Mesodermal cell (in vitro differentiated cells): Measurements from ENCODE around the gene ARHGAP21.

Experiments used
- H3K27ac ChIP-seq: 2 replicates; pipeline ENCODE4 v1.7.0; 2013; ENCODE audit warnings: mild to moderate bottlenecking, low read depth, low read length, moderate library complexity; ENCODE audit not compliant: severe bottlenecking
- H3K36me3 ChIP-seq: 2 replicates; pipeline ENCODE4 v1.7.1; 2013; ENCODE audit warnings: mild to moderate bottlenecking, low read length, moderate library complexity; ENCODE audit not compliant: control insufficient read depth, insufficient read depth
- H3K4me1 ChIP-seq: one replicate; pipeline ENCODE4 v1.7.1; 2013; ENCODE audit warnings: mild to moderate bottlenecking, low read length; ENCODE audit not compliant: insufficient read depth, control insufficient read depth, poor library complexity, severe bottlenecking
- H3K4me3 ChIP-seq: 2 replicates; pipeline ENCODE4 v1.7.0; 2013; ENCODE audit warnings: low read length, control low read depth, mild to moderate bottlenecking; ENCODE audit not compliant: insufficient read depth, poor library complexity, severe bottlenecking; ENCODE audit errors: extremely low read depth
- H3K9me3 ChIP-seq: 2 replicates; pipeline ENCODE4 v1.7.1; 2013; ENCODE audit warnings: mild to moderate bottlenecking, low read length, moderate library complexity; ENCODE audit not compliant: control insufficient read depth
- WGBS, 2 experiments: methylation state at CpG; one replicate each; pipeline ENCODE4 v1.1.5; 2013; ENCODE audit warnings: missing lambda C conversion rate in 2 of 2; ENCODE audit not compliant: insufficient coverage in 2 of 2; 5-methylcytosine and 5-hydroxymethylcytosine counted together

The ARHGAP21 gene

DNA sequence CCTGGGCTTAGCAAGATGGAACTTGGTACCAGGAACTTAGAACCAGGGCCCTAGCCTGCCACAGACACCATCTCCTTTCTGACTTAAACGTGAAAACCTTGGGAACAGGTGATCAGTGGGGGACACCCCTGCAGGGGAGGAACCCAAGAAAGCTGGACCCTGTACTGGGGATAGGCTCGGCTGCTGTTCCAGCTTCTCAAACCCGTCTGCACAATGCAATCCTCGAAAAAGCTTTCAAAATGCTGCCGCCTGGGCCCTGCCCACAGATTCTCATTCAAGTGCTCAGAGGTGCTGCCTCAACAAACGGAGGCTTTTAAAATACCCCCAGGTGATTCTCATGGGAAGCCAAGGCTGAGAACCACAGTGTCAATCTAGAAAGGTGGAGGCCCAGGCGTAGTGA is 169.7 kb downstream of the ARHGAP21 start:
- Histone ChIP-seq H3K36me3 (no peaks in the 10 kb centered on the region), H3K27ac (no peak overlapping the region), H3K4me3 (no peak overlapping the region), H3K4me1 (peaks cover 10% of the 10 kb centered on the region), H3K9me3 (no peaks in the 10 kb centered on the region)
- 91 to 96% methylated on average over 6 to 7 of the region's 7 CpGs for WGBS, 2 experiments

DNA sequence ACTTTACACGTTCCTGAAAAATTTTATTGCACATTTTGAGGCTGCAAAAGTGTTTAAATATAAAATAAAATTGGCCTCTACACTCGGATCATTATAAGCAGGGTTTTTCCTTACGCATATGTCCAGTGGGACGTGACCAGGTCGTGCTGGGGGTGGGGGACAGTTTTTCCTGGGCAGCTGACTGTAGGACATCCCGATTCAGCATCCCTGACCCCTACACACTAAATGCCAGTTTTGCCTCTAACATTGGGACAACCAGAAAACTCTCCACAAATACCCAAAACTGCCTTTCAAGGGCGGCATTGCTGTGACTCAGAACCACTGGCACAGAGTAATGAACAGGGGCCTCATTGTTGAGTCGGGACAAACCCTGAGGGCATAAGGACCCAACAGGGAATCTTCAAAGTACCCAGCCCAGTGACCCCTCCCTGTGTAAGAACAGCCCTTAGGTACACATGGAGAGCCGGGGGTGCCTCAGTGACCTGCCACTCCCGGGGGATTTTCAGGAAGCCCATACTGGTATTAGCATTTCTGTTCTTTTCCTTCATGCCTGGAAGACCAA is 170.6 kb downstream of the ARHGAP21 start:
- Histone ChIP-seq H3K4me3 (no peak overlapping the region), H3K27ac (no peak overlapping the region), H3K4me1 (peaks cover 10% of the 10 kb centered on the region), H3K36me3 (no peaks in the 10 kb centered on the region), H3K9me3 (no peaks in the 10 kb centered on the region)
- 75 to 82% methylated on average over 8 to 9 of the region's 10 CpGs for WGBS, 2 experiments

DNA sequence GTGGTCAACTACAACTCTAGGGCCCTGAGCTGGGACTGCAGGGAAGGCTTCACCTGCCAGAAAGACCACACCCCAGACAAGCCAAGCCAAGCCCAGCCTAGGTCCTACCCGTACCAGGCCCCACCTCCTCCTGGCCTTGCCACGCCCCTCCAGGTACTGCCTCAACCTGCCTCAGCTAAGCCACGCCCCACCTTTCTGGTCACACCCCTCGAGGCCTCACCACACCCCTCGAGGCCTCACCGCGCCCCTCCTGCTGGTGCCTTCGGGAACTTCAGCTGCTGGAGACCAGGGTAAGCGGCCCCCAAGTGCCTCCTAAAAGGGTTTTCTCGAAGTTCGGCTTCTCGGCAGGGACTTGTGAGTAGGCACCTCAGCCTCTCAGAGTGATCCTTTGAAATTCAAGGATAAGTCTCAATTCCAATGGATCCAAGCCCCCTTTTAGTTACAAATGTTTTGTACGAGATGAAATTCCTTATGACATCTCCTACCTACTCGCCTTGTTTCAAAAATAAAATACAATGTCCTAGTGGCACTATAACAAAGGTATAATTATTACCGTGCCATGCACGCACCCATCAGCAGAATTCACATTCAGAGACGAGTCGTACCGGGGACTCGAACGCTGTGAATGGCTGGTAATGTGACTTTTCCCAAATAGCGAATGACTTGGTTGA is 171.2 kb downstream of the ARHGAP21 start:
- 73% methylated on average over 18 to 20 of the region's 22 CpGs for WGBS, 2 experiments
- no peak overlapping the region for H3K27ac ChIP-seq
- no peak overlapping the region for H3K4me3 ChIP-seq
- H3K9me3 ChIP-seq = no peaks in the 10 kb centered on the region
- H3K36me3 ChIP-seq = no peaks in the 10 kb centered on the region
- H3K4me1 ChIP-seq = peaks cover 10% of the 10 kb centered on the region

DNA sequence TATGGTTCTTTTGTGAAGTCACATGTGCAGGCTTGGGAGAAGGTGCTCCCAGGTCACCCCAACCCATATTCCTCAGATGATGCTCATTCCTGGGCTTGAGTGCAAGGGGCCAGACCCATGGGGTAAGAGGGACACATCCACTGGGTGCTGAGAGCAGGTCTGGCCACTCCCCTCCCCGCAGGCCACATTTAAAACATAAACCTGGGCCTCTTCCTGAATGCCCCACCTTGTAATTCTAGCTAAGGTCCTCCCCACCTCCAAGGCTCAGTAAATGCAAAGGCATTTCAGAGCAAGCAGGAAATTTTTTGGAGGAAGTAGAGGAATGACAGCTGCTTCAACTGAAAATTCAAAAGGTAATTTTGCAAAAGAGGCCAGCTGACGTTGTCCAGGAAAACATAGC is 172.5 kb downstream of the ARHGAP21 start:
- Histone ChIP-seq H3K36me3 (no peaks in the 10 kb centered on the region), H3K27ac (no peak overlapping the region), H3K4me1 (peaks cover under 1% of the 10 kb centered on the region), H3K4me3 (no peak overlapping the region), H3K9me3 (no peaks in the 10 kb centered on the region)
- 78 to 91% methylated on average over 1 of the region's 2 CpGs for WGBS, 2 experiments

DNA sequence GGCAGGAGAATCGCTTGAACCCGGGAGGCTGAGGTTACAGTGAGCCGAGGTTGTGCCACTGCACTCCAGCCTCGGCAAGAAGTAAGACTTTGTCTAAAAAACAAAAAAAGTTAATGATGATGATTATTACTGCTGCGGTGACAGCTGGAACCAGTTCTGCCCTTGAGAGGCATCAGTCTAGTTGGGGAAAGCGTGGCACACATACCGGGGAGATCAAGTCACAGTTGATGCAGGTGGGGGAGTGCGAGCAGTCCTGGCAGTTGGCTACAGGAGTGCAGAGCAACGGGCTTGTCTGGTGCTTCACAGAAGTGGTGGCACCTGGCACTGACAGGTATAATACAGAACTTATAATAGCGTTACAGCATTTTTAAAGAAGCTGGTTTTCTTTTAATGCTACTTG is 173.0 kb downstream of the ARHGAP21 start:
- H3K27ac ChIP-seq = no peak overlapping the region
- H3K4me1 ChIP-seq = no peaks in the 10 kb centered on the region
- WGBS, 2 experiments = 90 to 91% methylated on average over 8 to 9 of the region's 10 CpGs
- H3K4me3 ChIP-seq = no peak overlapping the region
- no peaks in the 10 kb centered on the region for H3K36me3 ChIP-seq
- no peaks in the 10 kb centered on the region for H3K9me3 ChIP-seq

DNA sequence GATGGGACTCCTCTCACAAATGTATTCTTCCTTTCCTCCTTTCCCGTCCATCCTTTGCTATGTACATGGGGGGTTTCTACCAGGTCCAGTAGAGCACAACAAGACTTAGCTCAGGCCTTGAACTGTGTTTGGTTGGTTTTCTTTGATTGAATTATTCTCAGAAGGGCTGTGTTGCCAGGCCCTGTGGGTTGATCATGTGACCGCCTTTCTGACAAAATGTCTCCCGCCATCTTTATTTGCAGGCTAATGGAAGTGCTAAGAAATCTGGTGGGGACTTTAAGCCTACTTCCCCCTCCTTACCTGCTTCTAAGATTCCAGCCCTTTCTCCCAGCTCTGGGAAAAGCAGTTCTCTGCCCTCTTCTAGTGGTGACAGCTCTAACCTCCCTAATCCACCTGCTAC is 178.1 kb downstream of the ARHGAP21 start:
- H3K27ac ChIP-seq = no peak overlapping the region
- no peaks in the 10 kb centered on the region for H3K4me1 ChIP-seq
- no peaks in the 10 kb centered on the region for H3K9me3 ChIP-seq
- WGBS, 2 experiments = 93% methylated on average over 2 of the region's 3 CpGs; no CpG with 5 or more reads in 1 of the 2 experiments
- peaks cover 9% of the 10 kb centered on the region for H3K36me3 ChIP-seq
- H3K4me3 ChIP-seq = no peak overlapping the region

DNA sequence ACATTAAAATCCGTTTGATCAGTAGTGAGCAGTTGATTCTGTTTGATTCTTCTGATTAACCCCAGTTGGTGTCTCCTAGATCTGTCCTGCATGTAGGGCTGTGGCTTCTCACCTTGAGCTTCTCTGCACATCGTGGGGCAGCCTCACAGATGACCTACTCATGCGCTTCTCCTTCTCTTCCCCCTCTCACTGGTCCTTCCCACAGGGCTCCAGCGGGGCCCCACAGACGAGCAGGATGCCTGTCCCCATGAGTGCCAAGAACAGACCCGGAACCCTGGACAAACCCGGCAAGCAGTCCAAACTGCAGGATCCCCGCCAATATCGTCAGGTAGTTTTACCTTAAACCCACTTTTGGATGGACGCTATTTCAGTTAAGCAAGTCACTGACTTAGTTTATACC is 178.9 kb downstream of the ARHGAP21 start:
- Histone ChIP-seq H3K4me1 (no peaks in the 10 kb centered on the region), H3K9me3 (no peaks in the 10 kb centered on the region), H3K27ac (no peak overlapping the region), H3K4me3 (no peak overlapping the region), H3K36me3 (peaks cover 10% of the 10 kb centered on the region)
- WGBS, 2 experiments = 95% methylated on average over 6 to 9 of the region's 10 CpGs

DNA sequence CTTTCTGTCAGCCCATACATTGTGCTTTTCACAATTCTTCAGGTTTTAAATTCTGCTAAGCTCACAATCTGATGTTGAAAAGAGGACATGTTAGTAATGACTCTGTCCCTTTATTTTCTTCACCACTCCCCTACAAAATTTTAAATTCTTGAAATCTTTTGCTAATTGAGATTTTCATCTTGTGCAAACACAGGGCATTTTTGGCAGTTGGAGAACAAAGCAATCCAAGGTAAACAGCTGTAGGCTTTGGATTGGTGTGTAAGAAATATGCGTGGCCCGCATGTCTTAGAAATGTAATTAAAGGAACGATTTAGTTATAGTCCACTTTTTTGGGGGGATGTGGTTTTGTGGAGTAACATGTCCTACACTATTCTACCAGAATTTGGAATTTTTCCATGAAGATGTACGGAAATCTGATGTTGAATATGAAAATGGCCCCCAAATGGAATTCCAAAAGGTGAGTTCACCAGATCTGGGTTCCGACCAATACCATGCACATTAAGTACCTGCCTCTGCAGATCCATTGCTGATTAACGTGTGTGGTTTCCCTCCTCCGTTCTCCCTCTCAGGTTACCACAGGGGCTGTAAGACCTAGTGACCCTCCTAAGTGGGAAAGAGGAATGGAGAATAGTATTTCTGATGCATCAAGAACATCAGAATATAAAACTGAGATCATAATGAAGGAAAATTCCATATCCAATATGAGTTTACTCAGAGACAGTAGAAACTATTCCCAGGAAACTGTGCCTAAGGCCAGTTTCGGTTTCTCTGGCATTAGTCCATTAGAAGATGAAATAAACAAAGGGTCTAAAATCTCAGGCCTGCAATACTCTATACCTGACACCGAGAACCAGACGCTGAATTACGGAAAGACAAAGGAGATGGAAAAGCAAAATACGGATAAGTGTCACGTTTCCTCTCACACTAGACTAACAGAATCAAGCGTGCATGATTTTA is 181.1 kb downstream of the ARHGAP21 start:
- peaks cover 14% of the 10 kb centered on the region for H3K36me3 ChIP-seq
- H3K9me3 ChIP-seq = no peaks in the 10 kb centered on the region
- no peak overlapping the region for H3K4me3 ChIP-seq
- H3K27ac ChIP-seq = no peak overlapping the region
- no peaks in the 10 kb centered on the region for H3K4me1 ChIP-seq
- 97 to 98% methylated on average over 7 to 9 of the region's 14 CpGs for WGBS, 2 experiments

DNA sequence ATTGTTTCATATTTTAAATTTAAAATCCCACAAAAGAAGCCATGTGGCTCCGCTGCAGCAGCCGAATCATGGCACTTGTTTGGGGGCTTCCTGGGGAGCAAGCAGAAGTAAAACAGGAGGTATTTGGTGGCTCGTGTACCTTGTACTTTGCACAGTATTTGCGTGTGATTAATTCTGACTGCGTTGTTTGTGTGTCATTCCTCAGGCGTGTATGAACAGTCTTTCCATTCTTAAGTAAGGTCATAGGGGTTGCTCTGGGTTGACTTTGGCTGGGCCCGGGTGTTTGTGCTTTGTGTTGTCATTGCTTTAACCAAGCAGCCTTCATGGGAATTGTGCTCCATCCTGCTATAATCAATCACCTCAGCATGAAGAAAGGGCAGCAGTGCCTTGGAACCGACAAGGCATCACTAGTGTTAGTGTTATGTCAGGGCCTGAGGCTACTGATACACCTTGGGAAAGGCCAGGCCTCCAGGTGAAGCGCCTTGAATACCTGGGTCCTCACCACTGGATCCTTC is 182.4 kb downstream of the ARHGAP21 start:
- H3K27ac ChIP-seq = no peak overlapping the region
- peaks cover 18% of the 10 kb centered on the region for H3K36me3 ChIP-seq
- WGBS, 2 experiments = 88 to 95% methylated on average over 6 to 8 of the region's 9 CpGs

DNA sequence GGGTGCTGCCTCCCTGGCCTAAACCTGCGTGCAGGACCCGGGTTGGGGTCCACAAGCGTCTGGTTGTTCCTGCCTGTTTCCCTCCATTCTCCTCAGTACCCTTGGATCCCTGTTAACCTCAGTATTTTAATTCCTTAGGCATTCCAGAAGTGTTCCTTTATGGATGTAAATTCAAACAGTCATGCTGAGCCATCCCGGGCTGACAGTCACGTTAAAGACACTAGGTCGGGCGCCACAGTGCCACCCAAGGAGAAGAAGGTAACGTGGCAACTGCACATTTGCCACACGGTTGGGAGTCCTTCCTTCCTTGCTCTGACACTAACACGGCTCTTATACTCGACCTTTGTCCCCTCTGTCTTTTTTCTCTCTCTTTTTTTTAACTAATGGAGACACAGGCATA is 187.1 kb downstream of the ARHGAP21 start:
- 82 to 84% methylated on average over 8 to 9 of the region's 11 CpGs for WGBS, 2 experiments
- Histone ChIP-seq H3K9me3 (no peaks in the 10 kb centered on the region), H3K4me3 (no peak overlapping the region), H3K4me1 (no peaks in the 10 kb centered on the region), H3K36me3 (peaks cover 41% of the 10 kb centered on the region), H3K27ac (no peak overlapping the region)

More for the DNA sequence above, 182.4 kb downstream of the ARHGAP21 start:
- Histone ChIP-seq H3K4me1 (no peaks in the 10 kb centered on the region), H3K4me3 (no peak overlapping the region), H3K9me3 (no peaks in the 10 kb centered on the region)
